ENCODE measurements around the gene HNF4A. TPM values are rescaled to one million over a fixed set of nuclear protein-coding genes. Genes with fewer than 3 reads are reported as not detected.

The HNF4A gene
- total RNA-seq, 1 donor from 2014 or later: not detected

DNA sequence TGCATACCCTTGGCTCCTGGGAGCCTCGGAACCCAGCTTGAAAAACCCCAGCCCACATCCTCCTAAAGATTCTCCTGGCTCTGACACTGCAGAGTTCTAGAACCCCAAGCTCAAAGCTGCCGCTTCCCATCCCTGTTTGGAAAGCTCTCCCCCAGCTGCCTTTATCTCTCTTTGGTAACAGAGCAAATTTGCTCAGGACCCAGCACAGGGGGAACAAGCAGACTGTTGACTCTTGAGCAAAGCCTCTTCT lies 38.9 kb downstream of the HNF4A start:
- Mint-ChIP-seq H3K9me3 (no peaks in the 10 kb centered on the region), H3K36me3 (ENCODE audit: low read depth) (no peaks in the 10 kb centered on the region), H3K27ac (no peak overlapping the region), H3K27me3 (peaks cover 17% of the 10 kb centered on the region), H3K4me3 (no peak overlapping the region), H3K4me1 (no peaks in the 10 kb centered on the region)
- no peak for DNase-seq
- no peak for ATAC-seq (ENCODE audit: low read depth)
- intact Hi-C loops (cut with micrococcal nuclease): no loop called here
- POLR2A ChIA-PET: no interaction called here
- CTCF ChIA-PET: interaction anchor here (1.9 kb wide), 1 partner anchor 9 kb away, joined by 7 read pairs; no protein-coding TSS in a partner anchor
- TF ChIP-seq, protein P1, sequence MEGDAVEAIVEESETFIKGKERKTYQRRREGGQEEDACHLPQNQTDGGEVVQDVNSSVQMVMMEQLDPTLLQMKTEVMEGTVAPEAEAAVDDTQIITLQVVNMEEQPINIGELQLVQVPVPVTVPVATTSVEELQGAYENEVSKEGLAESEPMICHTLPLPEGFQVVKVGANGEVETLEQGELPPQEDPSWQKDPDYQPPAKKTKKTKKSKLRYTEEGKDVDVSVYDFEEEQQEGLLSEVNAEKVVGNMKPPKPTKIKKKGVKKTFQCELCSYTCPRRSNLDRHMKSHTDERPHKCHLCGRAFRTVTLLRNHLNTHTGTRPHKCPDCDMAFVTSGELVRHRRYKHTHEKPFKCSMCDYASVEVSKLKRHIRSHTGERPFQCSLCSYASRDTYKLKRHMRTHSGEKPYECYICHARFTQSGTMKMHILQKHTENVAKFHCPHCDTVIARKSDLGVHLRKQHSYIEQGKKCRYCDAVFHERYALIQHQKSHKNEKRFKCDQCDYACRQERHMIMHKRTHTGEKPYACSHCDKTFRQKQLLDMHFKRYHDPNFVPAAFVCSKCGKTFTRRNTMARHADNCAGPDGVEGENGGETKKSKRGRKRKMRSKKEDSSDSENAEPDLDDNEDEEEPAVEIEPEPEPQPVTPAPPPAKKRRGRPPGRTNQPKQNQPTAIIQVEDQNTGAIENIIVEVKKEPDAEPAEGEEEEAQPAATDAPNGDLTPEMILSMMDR (IDR thresholded peaks at IDR 0.05): no peak

- intact Hi-C loops (cut with micrococcal nuclease): no loop called here
- ChIA-PET CTCF (interaction anchor here (1.9 kb wide), 1 partner anchor 10 kb away, joined by 7 read pairs; no protein-coding TSS in a partner anchor), POLR2A (no interaction called here)
- DNase-seq (no peak), ATAC-seq (ENCODE audit: low read depth) (no peak)
- no peaks in the 10 kb centered on the region for H3K36me3 Mint-ChIP-seq (ENCODE audit: low read depth)
- H3K9me3 Mint-ChIP-seq: no peaks in the 10 kb centered on the region
- TF ChIP-seq, protein P1 (IDR thresholded peaks at IDR 0.05): no peak
- peaks cover 12% of the 10 kb centered on the region for H3K27me3 Mint-ChIP-seq
- H3K27ac Mint-ChIP-seq: no peak overlapping the region
- H3K4me1 Mint-ChIP-seq: no peaks in the 10 kb centered on the region
- H3K4me3 Mint-ChIP-seq: no peak overlapping the region
These were observed 39.4 kb downstream of the HNF4A start for GRCh38 chr20:44394702-44395460.

DNA sequence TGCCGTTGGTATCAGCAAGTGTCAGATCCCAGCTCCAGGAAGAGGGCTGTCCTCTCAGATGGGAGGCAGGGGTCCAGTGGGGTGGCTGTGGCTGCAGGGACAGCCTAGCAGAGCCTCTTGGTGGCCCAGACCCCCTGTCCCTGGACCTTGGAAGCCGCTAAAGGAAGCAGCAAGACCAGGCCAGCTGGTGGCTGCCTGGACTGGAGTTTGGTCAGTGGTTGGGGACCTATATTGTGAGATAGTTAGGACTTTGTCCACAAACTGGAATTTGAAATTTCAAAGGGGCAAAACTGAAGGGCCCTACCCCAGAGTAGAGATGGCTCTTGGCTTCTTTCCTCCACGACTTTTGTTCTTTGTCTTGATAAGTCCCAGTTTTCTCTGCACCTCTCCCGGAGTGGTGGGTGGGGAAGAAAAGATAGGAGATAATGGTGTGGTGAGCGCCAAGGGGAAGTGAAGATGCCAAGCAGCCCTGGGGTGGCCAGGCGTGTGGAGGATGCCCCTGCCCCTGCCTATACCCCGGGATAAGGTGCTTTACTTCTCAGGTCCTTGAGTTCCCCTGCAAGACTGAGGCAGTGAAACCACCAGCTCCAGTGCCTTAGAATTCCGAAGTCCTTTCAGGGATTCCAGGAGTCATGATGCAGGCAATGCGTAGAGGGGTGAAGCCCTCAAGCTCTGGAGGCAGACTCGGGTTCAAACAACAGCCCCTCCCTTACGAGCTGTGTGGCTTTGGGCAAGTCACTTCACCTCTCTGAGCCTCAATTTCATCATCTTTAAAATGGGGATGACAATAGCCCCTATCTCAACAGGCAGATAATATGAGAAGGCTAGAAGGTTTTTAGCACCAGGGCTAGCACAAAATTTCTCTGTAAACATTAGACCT lies 40.2 kb downstream of the HNF4A start:
- peaks cover 7% of the 10 kb centered on the region for H3K27me3 Mint-ChIP-seq
- no peak overlapping the region for H3K4me3 Mint-ChIP-seq
- no peak overlapping the region for H3K27ac Mint-ChIP-seq
- ChIA-PET POLR2A (no interaction called here), CTCF (interaction anchor here (1.9 kb wide), 1 partner anchor 11 kb away, joined by 7 read pairs; no protein-coding TSS in a partner anchor)
- ATAC-seq (ENCODE audit: low read depth) (no peak), DNase-seq (no peak)
- intact Hi-C loops (cut with micrococcal nuclease): no loop called here
- TF ChIP-seq, protein P1 (IDR thresholded peaks at IDR 0.05): no peak
- H3K9me3 Mint-ChIP-seq: no peaks in the 10 kb centered on the region
- H3K36me3 Mint-ChIP-seq (ENCODE audit: low read depth): no peaks in the 10 kb centered on the region
- H3K4me1 Mint-ChIP-seq: no peaks in the 10 kb centered on the region

DNA sequence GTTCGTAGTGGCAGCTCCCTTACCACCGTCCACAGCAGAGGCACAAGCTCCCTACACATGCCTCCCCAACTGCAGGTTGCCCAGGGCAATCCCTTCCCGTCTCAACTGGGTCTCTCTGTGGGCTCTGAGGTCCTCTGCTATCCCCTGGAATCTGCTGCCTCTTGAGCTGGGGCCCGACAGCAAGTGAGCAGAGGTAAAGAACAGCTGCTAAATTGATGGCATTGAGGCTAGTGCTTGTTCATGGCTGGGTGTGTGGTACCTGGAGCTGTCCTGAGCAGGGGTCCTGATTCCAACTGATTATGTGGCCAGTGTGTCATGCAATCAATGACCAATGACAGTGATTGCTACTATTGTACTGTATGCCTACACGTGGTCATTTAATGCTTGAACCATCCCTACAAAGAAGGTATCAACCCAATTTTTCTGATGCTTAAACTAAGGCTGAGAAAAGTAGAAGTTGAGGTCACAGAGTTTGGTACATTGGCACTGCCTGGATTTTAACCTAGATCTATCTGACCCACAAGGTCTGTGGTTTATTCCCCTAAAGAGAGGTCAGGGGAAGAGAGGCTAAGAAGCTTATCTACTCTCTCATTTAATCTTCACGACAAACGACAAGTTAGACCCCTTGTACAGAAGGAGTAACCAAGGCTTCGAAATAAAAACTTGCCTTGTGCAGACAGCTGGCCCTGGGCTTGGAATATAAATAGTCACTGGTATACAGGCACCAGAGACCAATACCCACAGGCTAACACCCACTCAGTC lies 41.1 kb downstream of the HNF4A start:
- no peak overlapping the region for H3K4me3 Mint-ChIP-seq
- TF ChIP-seq, protein P1 (IDR thresholded peaks at IDR 0.05): no peak
- intact Hi-C loops (cut with micrococcal nuclease): no loop called here
- ChIA-PET CTCF (interaction anchor here (1.1 to 1.9 kb wide), 2 partner anchors 11 to 12 kb away, joined by 3 to 7 read pairs; no protein-coding TSS in a partner anchor), POLR2A (no interaction called here)
- H3K4me1 Mint-ChIP-seq: no peaks in the 10 kb centered on the region
- no peak for DNase-seq
- peaks cover 7% of the 10 kb centered on the region for H3K27me3 Mint-ChIP-seq
- no peaks in the 10 kb centered on the region for H3K9me3 Mint-ChIP-seq
- H3K27ac Mint-ChIP-seq: no peak overlapping the region
- no peak for ATAC-seq (ENCODE audit: low read depth)
- H3K36me3 Mint-ChIP-seq (ENCODE audit: low read depth): no peaks in the 10 kb centered on the region
